ENCODE results near the gene TRIM74.
"Not testable (repeated sequence)": the region's sequence is repeated elsewhere in the genome, so short reads cannot be mapped to it uniquely, and the experiment has no call there.

The TRIM74 gene

GRCh38 chr7:72911395-72911794, 57.9 kb downstream of the TRIM74 start:
- H3K27ac ChIP-seq (ENCODE audit: low read length); H3K9me3 ChIP-seq (ENCODE audit: control insufficient read depth, insufficient read depth, low read length); H3K4me3 ChIP-seq (ENCODE audit: low read length); H3K4me1 ChIP-seq (ENCODE audit: control insufficient read depth, insufficient read depth, low read length); H3K27me3 ChIP-seq (ENCODE audit: control insufficient read depth, insufficient read depth, low read length); H3K36me3 ChIP-seq (ENCODE audit: control insufficient read depth, insufficient read depth, low read length); DNase-seq (ENCODE audit: low read depth, low spot score): not testable (repeated sequence)
- WGBS (ENCODE audit: insufficient coverage, insufficient read length) = no CpG with 5 or more reads among the region's 12 CpGs
